ENCODE data around the gene KRT13. TPM values are rescaled to one million over a fixed set of nuclear protein-coding genes. Genes with fewer than 3 reads are reported as not detected.

KRT13 gene
- total and polyA plus RNA-seq, 10 of the 15 experiments (the other 5 are each of a cell fraction or from before 2014, with no cell fraction given), result not detected

DNA sequence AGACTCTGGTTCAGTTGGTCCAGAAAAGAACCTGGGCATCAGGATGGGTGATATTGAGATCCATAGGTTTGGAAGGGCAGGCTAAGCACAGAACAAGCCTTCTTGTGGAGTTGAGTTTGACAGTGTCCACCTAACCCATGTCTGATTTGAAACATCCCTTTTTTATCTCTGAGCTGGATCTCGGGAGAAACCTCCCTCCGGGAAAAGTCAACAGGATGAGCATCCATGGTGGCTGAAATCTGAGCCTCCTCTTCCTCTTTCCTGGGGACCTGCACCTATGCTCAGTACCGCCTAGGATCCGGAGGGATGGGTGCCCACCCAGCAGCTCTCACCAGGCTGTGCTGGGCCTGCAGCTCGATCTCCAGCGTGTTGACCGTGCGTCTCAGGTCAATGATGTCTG is 41.7 kb downstream of the KRT13 start (continued):
- TF ChIP-seq, protein P1, sequence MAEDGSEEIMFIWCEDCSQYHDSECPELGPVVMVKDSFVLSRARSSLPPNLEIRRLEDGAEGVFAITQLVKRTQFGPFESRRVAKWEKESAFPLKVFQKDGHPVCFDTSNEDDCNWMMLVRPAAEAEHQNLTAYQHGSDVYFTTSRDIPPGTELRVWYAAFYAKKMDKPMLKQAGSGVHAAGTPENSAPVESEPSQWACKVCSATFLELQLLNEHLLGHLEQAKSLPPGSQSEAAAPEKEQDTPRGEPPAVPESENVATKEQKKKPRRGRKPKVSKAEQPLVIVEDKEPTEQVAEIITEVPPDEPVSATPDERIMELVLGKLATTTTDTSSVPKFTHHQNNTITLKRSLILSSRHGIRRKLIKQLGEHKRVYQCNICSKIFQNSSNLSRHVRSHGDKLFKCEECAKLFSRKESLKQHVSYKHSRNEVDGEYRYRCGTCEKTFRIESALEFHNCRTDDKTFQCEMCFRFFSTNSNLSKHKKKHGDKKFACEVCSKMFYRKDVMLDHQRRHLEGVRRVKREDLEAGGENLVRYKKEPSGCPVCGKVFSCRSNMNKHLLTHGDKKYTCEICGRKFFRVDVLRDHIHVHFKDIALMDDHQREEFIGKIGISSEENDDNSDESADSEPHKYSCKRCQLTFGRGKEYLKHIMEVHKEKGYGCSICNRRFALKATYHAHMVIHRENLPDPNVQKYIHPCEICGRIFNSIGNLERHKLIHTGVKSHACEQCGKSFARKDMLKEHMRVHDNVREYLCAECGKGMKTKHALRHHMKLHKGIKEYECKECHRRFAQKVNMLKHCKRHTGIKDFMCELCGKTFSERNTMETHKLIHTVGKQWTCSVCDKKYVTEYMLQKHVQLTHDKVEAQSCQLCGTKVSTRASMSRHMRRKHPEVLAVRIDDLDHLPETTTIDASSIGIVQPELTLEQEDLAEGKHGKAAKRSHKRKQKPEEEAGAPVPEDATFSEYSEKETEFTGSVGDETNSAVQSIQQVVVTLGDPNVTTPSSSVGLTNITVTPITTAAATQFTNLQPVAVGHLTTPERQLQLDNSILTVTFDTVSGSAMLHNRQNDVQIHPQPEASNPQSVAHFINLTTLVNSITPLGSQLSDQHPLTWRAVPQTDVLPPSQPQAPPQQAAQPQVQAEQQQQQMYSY (CRISPR knock-in tag; IDR thresholded peaks at IDR 0.05), result no peak
- TF ChIP-seq, protein P2, sequence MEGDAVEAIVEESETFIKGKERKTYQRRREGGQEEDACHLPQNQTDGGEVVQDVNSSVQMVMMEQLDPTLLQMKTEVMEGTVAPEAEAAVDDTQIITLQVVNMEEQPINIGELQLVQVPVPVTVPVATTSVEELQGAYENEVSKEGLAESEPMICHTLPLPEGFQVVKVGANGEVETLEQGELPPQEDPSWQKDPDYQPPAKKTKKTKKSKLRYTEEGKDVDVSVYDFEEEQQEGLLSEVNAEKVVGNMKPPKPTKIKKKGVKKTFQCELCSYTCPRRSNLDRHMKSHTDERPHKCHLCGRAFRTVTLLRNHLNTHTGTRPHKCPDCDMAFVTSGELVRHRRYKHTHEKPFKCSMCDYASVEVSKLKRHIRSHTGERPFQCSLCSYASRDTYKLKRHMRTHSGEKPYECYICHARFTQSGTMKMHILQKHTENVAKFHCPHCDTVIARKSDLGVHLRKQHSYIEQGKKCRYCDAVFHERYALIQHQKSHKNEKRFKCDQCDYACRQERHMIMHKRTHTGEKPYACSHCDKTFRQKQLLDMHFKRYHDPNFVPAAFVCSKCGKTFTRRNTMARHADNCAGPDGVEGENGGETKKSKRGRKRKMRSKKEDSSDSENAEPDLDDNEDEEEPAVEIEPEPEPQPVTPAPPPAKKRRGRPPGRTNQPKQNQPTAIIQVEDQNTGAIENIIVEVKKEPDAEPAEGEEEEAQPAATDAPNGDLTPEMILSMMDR (IDR thresholded peaks at IDR 0.05 in 2 of 3, conservative IDR thresholded peaks at IDR 0.05 in 1 of 3; ENCODE audit: control insufficient read depth in 2 of 3, extremely low read depth in 1 of 3, insufficient read depth in 1 of 3, low read depth in 3 of 3, low read length in 3 of 3), result no peak
- no peak for TF ChIP-seq CREM (IDR thresholded peaks at IDR 0.05; ENCODE audit: low read depth)
- no peak for TF ChIP-seq TCF3 (IDR thresholded peaks at IDR 0.05; ENCODE audit: borderline replicate concordance, insufficient read depth, low read depth, low read length)
- no peak for TF ChIP-seq NR2C1 (IDR thresholded peaks at IDR 0.05)
- TF ChIP-seq CREB1 (IDR thresholded peaks at IDR 0.05; ENCODE audit: low read depth), result no peak

DNA sequence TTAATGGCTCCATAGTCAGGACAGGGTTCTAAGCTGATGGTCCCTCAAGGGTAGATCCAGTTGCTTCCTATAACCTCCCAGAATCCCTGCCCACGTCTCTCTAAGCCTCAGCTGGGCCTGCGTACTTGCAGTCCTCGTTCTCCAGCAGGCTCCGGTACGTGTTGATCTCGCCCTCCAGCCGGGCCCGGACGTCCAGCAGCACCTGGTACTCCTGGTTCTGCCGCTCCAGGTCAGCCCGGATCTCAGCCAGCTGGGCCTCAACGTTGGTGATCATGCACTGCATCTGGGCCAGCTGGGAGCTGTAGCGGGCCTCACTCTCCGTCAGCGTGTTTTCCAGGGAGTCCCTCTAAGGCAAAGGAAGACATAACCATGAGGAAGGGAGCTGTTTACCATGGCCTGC is 42.7 kb downstream of the KRT13 start:
- no peaks in the 10 kb centered on the region for H4K20me1 ChIP-seq (ENCODE audit: control insufficient read depth, insufficient read depth)
- SMC1A ChIA-PET (ENCODE audit: uncharacterized antibody, unreplicated experiment), result no interaction called here
- intact Hi-C loops (cut with micrococcal nuclease; ENCODE audit: unreplicated experiment), result no loop called here
- in situ Hi-C loops (cut with MboI), result no loop called here
- DNase-seq (ENCODE audit: low read depth, low spot score) (no peak), ATAC-seq (no peak), FAIRE-seq (no peak)
- no peak overlapping the region for H3K4me2 ChIP-seq (ENCODE audit: control insufficient read depth, insufficient read depth)
- H3K27ac ChIP-seq (ENCODE audit: control insufficient read depth, insufficient read depth), result no peak overlapping the region
- no peak overlapping the region for H3K9ac ChIP-seq (ENCODE audit: control insufficient read depth, insufficient read depth, low read length)
- H3K79me2 ChIP-seq (ENCODE audit: control insufficient read depth, insufficient read depth, low read length), result no peaks in the 10 kb centered on the region
- 11% methylated on average over 15 of the region's 15 CpGs for WGBS (ENCODE audit: insufficient coverage, insufficient replicate concordance, low lambda C conversion rate, missing lambda C conversion rate)
- POLR2A ChIA-PET, result no interaction called here
- CTCF ChIA-PET, result interaction anchor here (1.0 to 1.7 kb wide), 2 partner anchors 11 to 200 kb away, joined by 3 read pairs; no protein-coding TSS in a partner anchor
- H3K27me3 ChIP-seq (replicated peaks in 1 of 2; ENCODE audit: control insufficient read depth in 2 of 2, insufficient read depth in 2 of 2, low read length in 1 of 2), result no peaks in the 10 kb centered on the region; a peak in 2 of 4 replicates
- no peak overlapping the region for H3K4me3 ChIP-seq
- no peaks in the 10 kb centered on the region for H3K36me3 ChIP-seq (ENCODE audit: control insufficient read depth in 2 of 2, insufficient read depth in 2 of 2, low read length in 1 of 2)
- no peaks in the 10 kb centered on the region for H3K4me1 ChIP-seq (ENCODE audit: control insufficient read depth, insufficient read depth, low read length)
- RAD21 ChIA-PET (ENCODE audit: unreplicated experiment), result no interaction called here
- BruUV-seq (replicated peaks), result no TSS peak
- H2AFZ ChIP-seq (ENCODE audit: control insufficient read depth, low read depth, low read length), result no peak overlapping the region
- H3K9me3 ChIP-seq (replicated peaks; ENCODE audit: control insufficient read depth, insufficient read depth, low read length), result no peaks in the 10 kb centered on the region
- TF ChIP-seq RUNX3 (IDR thresholded peaks at IDR 0.05; ENCODE audit: low read length) (no peak), CHD4 (IDR thresholded peaks at IDR 0.05) (no peak), SIX5 (IDR thresholded peaks at IDR 0.05; ENCODE audit: low read depth, low read length, severe bottlenecking) (no peak)
- TF ChIP-seq, protein P3, sequence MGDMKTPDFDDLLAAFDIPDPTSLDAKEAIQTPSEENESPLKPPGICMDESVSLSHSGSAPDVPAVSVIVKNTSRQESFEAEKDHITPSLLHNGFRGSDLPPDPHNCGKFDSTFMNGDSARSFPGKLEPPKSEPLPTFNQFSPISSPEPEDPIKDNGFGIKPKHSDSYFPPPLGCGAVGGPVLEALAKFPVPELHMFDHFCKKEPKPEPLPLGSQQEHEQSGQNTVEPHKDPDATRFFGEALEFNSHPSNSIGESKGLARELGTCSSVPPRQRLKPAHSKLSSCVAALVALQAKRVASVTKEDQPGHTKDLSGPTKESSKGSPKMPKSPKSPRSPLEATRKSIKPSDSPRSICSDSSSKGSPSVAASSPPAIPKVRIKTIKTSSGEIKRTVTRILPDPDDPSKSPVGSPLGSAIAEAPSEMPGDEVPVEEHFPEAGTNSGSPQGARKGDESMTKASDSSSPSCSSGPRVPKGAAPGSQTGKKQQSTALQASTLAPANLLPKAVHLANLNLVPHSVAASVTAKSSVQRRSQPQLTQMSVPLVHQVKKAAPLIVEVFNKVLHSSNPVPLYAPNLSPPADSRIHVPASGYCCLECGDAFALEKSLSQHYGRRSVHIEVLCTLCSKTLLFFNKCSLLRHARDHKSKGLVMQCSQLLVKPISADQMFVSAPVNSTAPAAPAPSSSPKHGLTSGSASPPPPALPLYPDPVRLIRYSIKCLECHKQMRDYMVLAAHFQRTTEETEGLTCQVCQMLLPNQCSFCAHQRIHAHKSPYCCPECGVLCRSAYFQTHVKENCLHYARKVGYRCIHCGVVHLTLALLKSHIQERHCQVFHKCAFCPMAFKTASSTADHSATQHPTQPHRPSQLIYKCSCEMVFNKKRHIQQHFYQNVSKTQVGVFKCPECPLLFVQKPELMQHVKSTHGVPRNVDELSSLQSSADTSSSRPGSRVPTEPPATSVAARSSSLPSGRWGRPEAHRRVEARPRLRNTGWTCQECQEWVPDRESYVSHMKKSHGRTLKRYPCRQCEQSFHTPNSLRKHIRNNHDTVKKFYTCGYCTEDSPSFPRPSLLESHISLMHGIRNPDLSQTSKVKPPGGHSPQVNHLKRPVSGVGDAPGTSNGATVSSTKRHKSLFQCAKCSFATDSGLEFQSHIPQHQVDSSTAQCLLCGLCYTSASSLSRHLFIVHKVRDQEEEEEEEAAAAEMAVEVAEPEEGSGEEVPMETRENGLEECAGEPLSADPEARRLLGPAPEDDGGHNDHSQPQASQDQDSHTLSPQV (IDR thresholded peaks at IDR 0.05), result no peak
